Measurements from ENCODE around the gene TEX11.

The TEX11 gene

DNA sequence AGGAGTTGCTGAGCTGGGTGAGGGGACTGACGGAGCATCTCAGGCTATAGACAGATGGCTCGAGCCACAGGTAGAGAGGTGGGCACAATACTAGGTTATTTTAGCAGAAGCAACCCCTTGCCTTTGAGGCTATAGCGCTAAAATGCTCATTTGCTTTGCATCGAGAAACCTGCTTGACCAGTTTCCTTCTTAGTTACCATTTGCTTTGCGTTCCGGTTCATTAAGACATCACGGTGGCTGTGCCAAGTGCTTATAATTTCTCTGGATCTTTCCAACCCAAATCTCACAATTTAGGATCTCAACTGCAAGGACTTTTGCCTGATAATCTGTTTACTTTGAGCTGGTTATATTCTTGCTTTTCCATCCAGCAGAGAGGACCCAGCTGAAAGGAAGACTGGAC is 423.0 kb downstream of the TEX11 start:
- no peak for DNase-seq

DNA sequence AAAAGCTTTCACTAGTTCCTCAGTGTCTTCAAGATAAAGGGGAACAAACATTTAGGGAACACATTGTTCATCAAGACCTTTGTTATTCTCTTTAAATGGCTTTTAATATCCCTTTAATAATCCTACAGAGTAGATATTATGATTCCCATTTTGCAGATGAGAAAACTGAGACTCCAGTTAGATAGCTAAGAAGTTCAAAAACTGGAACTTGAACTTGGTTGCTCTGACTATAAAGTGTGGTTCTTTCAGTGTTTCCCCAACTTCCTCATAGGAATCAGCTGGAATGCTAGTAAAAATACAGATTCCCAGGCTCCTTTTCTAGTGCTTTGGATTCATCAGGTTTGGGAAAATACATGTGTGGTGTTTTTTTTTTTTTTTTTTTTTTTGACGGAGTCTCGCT is 426.2 kb downstream of the TEX11 start:
- no peak for DNase-seq

DNA sequence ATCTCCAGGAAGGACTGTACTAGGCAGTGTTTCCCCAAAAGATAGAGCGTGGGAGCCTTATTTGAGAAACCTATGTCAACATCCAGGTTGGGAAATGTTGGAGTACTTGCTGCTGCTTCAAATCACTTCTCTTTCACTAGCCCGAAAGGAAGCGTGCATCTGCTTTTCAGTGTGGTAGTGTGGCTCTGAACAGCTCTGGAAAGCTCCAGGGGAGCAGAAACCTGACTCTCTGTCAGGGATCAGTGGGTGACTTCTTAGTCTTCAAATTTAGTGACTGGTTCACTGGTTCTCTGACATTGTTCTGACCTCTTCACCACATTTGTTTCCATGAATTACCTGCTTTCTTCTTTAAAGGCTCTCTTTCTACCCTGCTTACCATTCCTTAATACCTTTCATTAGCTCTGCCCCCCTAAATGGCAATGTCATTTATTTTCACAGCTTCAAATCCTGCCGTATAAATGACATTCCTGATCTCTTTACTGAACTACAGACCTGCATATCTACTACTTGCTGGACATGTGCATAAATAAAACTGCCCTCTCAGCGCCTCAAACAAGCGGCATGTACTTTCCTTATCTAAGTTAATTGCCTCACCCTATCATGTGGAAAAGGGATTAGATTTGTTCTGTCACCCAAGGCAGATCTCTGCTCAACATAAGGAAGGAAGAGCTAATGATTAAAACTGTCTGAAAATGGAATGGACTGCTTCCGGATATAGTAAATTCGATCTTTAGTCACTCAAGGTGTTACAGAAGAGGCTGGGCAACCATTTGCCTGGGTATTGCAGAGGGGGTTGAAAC is 426.8 kb downstream of the TEX11 start:
- no peak for DNase-seq

DNA sequence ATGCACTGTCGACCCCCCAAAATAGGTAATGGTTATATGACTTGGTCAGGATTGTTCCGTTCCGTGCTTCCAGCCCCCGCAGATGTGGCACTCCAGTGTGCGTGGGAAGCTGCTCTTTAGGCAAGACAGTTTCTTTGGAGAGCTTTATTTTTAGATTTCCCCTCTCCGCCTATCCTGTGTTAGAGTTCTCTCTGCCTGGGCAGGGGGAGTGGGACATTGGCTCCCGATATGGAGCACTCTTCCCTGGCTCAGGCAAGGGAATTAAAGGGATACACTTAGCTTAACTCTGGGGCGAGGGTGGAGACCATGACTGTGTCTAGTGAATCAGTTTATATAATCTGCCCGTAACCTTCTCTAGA is 427.9 kb downstream of the TEX11 start:
- DNase-seq, result no peak

DNA sequence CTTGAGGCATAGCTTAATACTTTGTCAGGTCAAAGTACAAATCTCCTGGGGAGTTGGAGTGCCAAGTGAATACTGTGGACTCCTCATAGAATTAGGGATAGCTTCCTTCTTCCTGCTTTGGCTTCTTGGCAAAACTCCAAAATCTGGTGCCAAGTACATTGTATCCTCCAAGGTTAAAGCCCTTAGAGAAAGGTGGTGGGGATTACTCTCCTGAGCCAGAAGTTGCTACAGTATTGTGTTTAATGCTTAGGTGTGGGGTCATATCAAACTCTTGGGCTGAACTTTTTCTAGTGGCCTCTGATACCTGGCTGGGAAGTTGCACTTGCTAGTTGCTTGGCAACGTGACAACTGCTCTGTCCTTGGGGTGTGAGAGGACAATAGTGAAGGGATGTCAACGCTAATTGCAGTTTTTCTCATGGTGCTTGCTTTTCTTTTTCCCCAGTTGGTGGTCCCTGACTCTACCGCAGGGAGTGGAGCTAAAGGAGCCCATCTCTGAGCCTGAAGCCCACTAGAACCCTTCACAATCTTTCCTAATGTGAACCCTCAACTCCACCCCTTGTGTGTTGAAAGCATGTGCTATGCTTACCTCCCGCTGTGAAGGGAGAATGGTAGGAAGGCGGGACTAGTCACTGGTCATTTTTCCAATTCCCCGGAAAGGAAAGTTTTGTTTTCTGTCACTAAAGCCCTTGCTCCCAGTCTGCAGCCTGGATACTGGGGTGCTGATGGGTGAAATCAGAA is 428.4 kb downstream of the TEX11 start:
- no peak for DNase-seq

DNA sequence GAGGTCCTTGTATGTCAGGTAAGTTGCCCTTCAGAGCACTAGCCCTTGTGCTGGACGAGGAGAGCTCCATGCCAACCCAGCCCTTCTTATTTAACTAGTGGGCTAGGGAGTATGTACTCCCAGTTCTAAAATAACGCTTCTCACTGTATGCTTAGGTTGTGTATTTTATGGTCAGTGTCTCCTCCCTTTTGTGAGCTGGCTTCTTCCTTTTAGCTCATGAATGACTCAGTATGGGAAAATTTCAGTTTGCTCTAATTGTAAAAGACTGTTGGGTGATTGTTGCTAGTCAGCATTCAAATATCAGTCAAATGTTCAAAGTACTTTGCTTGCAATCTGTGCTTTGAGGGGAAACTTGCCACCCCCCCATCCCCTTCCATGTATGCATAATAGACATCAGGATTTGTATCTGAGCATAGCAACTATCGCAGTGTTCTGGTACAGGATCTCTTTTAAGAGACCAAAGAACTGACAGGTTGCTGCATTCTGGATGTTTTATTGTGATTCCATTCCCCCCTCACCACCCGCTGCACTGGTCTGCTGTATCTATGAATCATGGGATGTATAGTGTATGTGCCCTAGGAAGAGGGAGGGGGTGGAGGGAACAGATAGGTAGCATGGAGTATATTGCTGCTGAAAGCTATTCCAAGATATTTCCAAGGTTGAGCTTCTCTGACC is 429.1 kb downstream of the TEX11 start:
- DNase-seq, result peak; percentile 2
